K562 (cell line): Measurements from ENCODE around the gene MRRF. TPM values are rescaled to one million over a fixed set of nuclear protein-coding genes. Genes with fewer than 3 reads are reported as not detected.

Source experiments
- ATAC-seq: fragments of 200-7000 bp; cut with Tn5 transposase; 3 replicates; pipeline ENCODE4 v1.9.1; 2020; ENCODE audit warnings: moderate library complexity
- BruUV-seq: library from RNA; stranded (reverse); fragments of 400-500 nt; replicated peaks from 2 replicates; lab custom pipeline; 2021; lab: Mats Ljungman, UMichigan
- CTCF ChIA-PET: fragments of 300-600 bp; formaldehyde crosslinking; extraction: SDS; loops from one replicate; lab custom pipeline; 2021; ENCODE audit warnings: low intra/inter-chr PET ratio; lab: Yijun Ruan, JAX
- POLR2A ChIA-PET: fragments of 300-600, 350-650 bp; sonication (Branson Sonifier 250); formaldehyde crosslinking; extraction: SDS; loops from one replicate; lab custom pipeline; 2021; ENCODE audit warnings: antibody characterized with exemption, inconsistent platforms; lab: Yijun Ruan, JAX
- DNase-seq, 4 experiments: peaks; one replicate each; pipeline versions ENCODE4 v3.0.0 to v3.0.0-alpha.2; 2011 to 2018; ENCODE audit warnings: low spot score in 3 of 4, mixed read lengths in 3 of 4; ENCODE audit errors: extremely low read depth in 1 of 4
- FAIRE-seq: peaks from 2 replicates; lab custom pipeline; 2011; peaks lifted over from hg19 to GRCh38; lab: Jason Lieb, UNC
- H2AFZ ChIP-seq: 2 replicates; pipeline ENCODE4 v1.6.0; 2011; ENCODE audit warnings: low read depth, low read length, control low read depth, inconsistent platforms
- H3K27ac ChIP-seq: fragments of 200-600 bp; 3 replicates; pipeline ENCODE4 v1.8.0; 2011; ENCODE audit warnings: low read depth, mild to moderate bottlenecking, control low read depth, inconsistent platforms, low read length, moderate library complexity, mixed read lengths; ENCODE audit errors: extremely low read depth
- H3K27me3 ChIP-seq, 2 experiments: fragments of 300-600 bp in 1 of 2; 2 replicates in 1 of 2; 3 replicates in 1 of 2; pipeline versions ENCODE4 v1.6.0 to v1.8.0; 2011; ENCODE audit warnings: inconsistent platforms in 2 of 2, low read length in 2 of 2, mild to moderate bottlenecking in 1 of 2, mixed read lengths in 1 of 2, moderate library complexity in 1 of 2; ENCODE audit not compliant: control insufficient read depth in 2 of 2, insufficient read depth in 2 of 2
- H3K36me3 ChIP-seq: fragments of 300-600 bp; 3 replicates; pipeline ENCODE4 v1.8.0; 2011; ENCODE audit warnings: mild to moderate bottlenecking, low read length, inconsistent platforms; ENCODE audit not compliant: control insufficient read depth, insufficient read depth
- H3K4me1 ChIP-seq, 2 experiments: fragments of 200-600 bp in 1 of 2; replicated peaks in 1 of 2; 2 replicates in 1 of 2; 3 replicates in 1 of 2; pipeline versions ENCODE4 v1.5.1 to v1.8.0; 2011; ENCODE audit warnings: inconsistent platforms in 2 of 2, low read length in 2 of 2, mild to moderate bottlenecking in 1 of 2, mixed read lengths in 1 of 2, moderate library complexity in 1 of 2; ENCODE audit not compliant: control insufficient read depth in 2 of 2, insufficient read depth in 2 of 2
- H3K4me2 ChIP-seq: 2 replicates; pipeline ENCODE4 v1.6.1; 2011; ENCODE audit warnings: low read length, control low read depth, inconsistent platforms, mixed read lengths; ENCODE audit not compliant: insufficient read depth
- H3K4me3 ChIP-seq: fragments of 200-600 bp; sonication (generic), shearing (Covaris generic); 2 replicates; pipeline ENCODE4 v1.5.1; 2016; ENCODE audit warnings: control low read depth, inconsistent platforms
- H3K79me2 ChIP-seq: fragments of 200-600 bp; 3 replicates; pipeline ENCODE4 v1.8.0; 2011; ENCODE audit warnings: low read length, inconsistent platforms; ENCODE audit not compliant: control insufficient read depth, insufficient read depth
- H3K9ac ChIP-seq, 2 experiments: 2 replicates each; pipeline versions ENCODE4 v1.6.0 to v1.6.1; 2011; ENCODE audit warnings: low read depth in 2 of 2, low read length in 2 of 2, control low read depth in 1 of 2, inconsistent platforms in 1 of 2, mild to moderate bottlenecking in 1 of 2, mixed read lengths in 1 of 2; ENCODE audit not compliant: insufficient read depth in 1 of 2
- H3K9me1 ChIP-seq: one replicate; pipeline ENCODE4 v1.6.0; 2011; ENCODE audit warnings: inconsistent platforms, mild to moderate bottlenecking, low read length, moderate library complexity; ENCODE audit not compliant: control insufficient read depth, insufficient read depth
- H3K9me3 ChIP-seq: replicated peaks from 2 replicates; pipeline ENCODE4 v1.5.1; 2011; ENCODE audit warnings: low read depth, low read length, inconsistent platforms; ENCODE audit not compliant: control insufficient read depth, insufficient read depth
- H4K20me1 ChIP-seq: replicated peaks from 2 replicates; pipeline ENCODE4 v1.6.1; 2011; ENCODE audit warnings: low read length, inconsistent platforms, mixed read lengths; ENCODE audit not compliant: control insufficient read depth, insufficient read depth
- GATA2 ChIP-seq: sonication (generic); formaldehyde crosslinking; IDR thresholded peaks from 2 replicates; pipeline ENCODE4 v1.4.0; 2020; ENCODE audit warnings: mild to moderate bottlenecking, missing genetic modification reagents
- PCBP1 ChIP-seq: fragments of 200-400 bp; formaldehyde crosslinking; IDR thresholded peaks from 2 replicates; pipeline ENCODE4 v1.6.1; 2018; ENCODE audit warnings: mild to moderate bottlenecking, low read depth, low read length; ENCODE audit not compliant: poor library complexity, severe bottlenecking
- PCBP2 ChIP-seq: fragments of 200-400 bp; formaldehyde crosslinking; IDR thresholded peaks from 2 replicates; pipeline ENCODE4 v1.6.1; 2018; ENCODE audit warnings: low read length, low read depth, mild to moderate bottlenecking, moderate library complexity; ENCODE audit not compliant: poor library complexity, severe bottlenecking
- POU5F1 ChIP-seq: fragments of 150-350 bp; IDR thresholded peaks from 2 replicates; pipeline ENCODE4 v1.6.1; 2014; ENCODE audit warnings: borderline replicate concordance, low read length, low read depth, mild to moderate bottlenecking; ENCODE audit not compliant: partially characterized antibody
- RFX7 ChIP-seq: fragments of 250-450 bp; sonication (Bioruptor Pico); IDR thresholded peaks from 2 replicates; pipeline ENCODE4 v1.5.1; 2021; ENCODE audit warnings: mild to moderate bottlenecking
- WGBS: fragments of 100-300 bp; shearing (Covaris generic); methylation state at CpG from one replicate; pipeline ENCODE4 v1.1.6; 2016; ENCODE audit warnings: low coverage, mixed read lengths; ENCODE audit not compliant: insufficient coverage; ENCODE audit errors: missing lambda C conversion rate; 5-methylcytosine and 5-hydroxymethylcytosine counted together
- in situ Hi-C: fragments of 300-500 bp; cut with MboI; formaldehyde crosslinking; loops from 4 replicates; pipeline ENCODE4 v1.15.0; 2018; ENCODE audit warnings: inconsistent platforms, mixed read lengths
- intact Hi-C: fragments of 100-400 bp; cut with micrococcal nuclease; formaldehyde crosslinking; loops from 2 replicates; pipeline ENCODE4 v1.14.2; 2022
- polyA plus RNA-seq, 8 experiments: library from polyadenylated mRNA; depleted of rRNA in 4 of 8; stranded (reverse) in 5 of 8; unstranded in 3 of 8; fragments of >200 nt; fragmentation: Nextera tagmentation in 2 of 8; fragmentation: Illumina TruSeq in 1 of 8; extraction: Ambion mirVana in 2 of 8; extraction: Trizol in 1 of 8; gene quantifications; 2 replicates each; pipeline versions ENCODE4 v1.2.1 to v1.2.3, GENCODE V29; 2011 to 2014; ENCODE audit warnings: inconsistent platforms in 1 of 8, missing spikeins in 1 of 8
- total RNA-seq, 7 experiments: library from RNA; depleted of rRNA in 6 of 7; stranded (reverse); fragments of >200 nt in 6 of 7; fragmentation: Illumina TruSeq in 2 of 7; extraction: Trizol in 2 of 7; gene quantifications; 2 replicates each; pipeline versions ENCODE4 v1.2.1 to v1.2.3, GENCODE V29; 2011 to 2021; ENCODE audit warnings: low replicate concordance in 1 of 7
- TF ChIP-seq, protein P1 (sequence below): fragments of 450-650 bp; formaldehyde crosslinking; IDR thresholded peaks from 2 replicates; pipeline ENCODE4 v1.4.0; 2020; ENCODE audit warnings: mild to moderate bottlenecking, moderate library complexity
- TF ChIP-seq, protein P2 (sequence below): fragments of 450-650 bp; formaldehyde crosslinking; IDR thresholded peaks from 2 replicates; pipeline ENCODE4 v1.4.0; 2022; ENCODE audit warnings: missing genetic modification characterization

Gene MRRF
- total and polyA plus RNA-seq, 9 of the 15 experiments (the other 6 are each of a cell fraction or from before 2014, with no cell fraction given), result 55.0 to 105 (median 81.2) TPM

DNA sequence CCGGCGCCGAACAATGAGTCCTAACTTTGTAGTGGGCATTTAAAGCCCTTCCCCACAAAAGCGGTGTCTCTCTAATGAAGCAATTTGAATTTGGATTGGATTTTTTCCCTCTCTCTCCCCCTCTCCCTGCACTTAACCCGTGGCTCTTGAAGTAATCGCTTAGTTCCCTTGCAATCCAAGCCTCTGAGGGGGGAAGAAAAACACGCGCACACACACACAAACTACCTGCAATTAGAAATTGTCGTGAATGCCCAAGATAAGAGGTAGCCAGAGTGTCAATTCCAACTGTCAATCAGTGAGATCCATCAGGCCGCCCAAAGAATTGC is 37.1 kb upstream of the MRRF start:
- 0 out of 2 replicates have a peak, but pooled peaks cover 6% of the 10 kb centered on the region for H4K20me1 ChIP-seq
- 47% methylated on average over 7 of the region's 10 CpGs for WGBS

More for the DNA sequence above, 37.1 kb upstream of the MRRF start:
- Histone ChIP-seq H3K4me3 (no peak overlapping the region), H3K79me2 (no peaks in the 10 kb centered on the region), H3K36me3 (no peaks in the 10 kb centered on the region), H3K9ac (no peak overlapping the region), H3K27ac (no peak overlapping the region), H3K4me2 (no peak overlapping the region), H3K9me1 (peaks cover 5% of the 10 kb centered on the region), H2AFZ (no peak overlapping the region), H3K27me3 (peaks cover 27 to 30% of the 10 kb centered on the region in 2 experiments), H3K4me1 (peaks cover 14 to 30% of the 10 kb centered on the region in 2 experiments), H3K9me3 (no peaks in the 10 kb centered on the region)
- CTCF ChIA-PET, result no interaction called here
- DNase-seq (no peak), FAIRE-seq (no peak), ATAC-seq (no peak)
- in situ Hi-C loops (loop anchor here (10.0 kb wide), 1 partner anchor 1963 kb away; no protein-coding TSS in a partner anchor), intact Hi-C loops (no loop called here)
- BruUV-seq, result no TSS peak
- TF ChIP-seq PCBP1 (no peak), PCBP2 (no peak), POU5F1 (no peak), GATA2 (no peak), RFX7 (no peak)
- TF ChIP-seq, protein P1, sequence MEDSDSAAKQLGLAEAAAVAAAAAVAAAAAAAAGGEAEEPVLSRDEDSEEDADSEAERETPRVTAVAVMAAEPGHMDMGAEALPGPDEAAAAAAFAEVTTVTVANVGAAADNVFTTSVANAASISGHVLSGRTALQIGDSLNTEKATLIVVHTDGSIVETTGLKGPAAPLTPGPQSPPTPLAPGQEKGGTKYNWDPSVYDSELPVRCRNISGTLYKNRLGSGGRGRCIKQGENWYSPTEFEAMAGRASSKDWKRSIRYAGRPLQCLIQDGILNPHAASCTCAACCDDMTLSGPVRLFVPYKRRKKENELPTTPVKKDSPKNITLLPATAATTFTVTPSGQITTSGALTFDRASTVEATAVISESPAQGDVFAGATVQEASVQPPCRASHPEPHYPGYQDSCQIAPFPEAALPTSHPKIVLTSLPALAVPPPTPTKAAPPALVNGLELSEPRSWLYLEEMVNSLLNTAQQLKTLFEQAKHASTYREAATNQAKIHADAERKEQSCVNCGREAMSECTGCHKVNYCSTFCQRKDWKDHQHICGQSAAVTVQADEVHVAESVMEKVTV, result no peak
- TF ChIP-seq, protein P2, sequence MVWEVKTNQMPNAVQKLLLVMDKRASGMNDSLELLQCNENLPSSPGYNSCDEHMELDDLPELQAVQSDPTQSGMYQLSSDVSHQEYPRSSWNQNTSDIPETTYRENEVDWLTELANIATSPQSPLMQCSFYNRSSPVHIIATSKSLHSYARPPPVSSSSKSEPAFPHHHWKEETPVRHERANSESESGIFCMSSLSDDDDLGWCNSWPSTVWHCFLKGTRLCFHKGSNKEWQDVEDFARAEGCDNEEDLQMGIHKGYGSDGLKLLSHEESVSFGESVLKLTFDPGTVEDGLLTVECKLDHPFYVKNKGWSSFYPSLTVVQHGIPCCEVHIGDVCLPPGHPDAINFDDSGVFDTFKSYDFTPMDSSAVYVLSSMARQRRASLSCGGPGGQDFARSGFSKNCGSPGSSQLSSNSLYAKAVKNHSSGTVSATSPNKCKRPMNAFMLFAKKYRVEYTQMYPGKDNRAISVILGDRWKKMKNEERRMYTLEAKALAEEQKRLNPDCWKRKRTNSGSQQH (CRISPR knock-in tag), result no peak
- POLR2A ChIA-PET, result no interaction called here
